H1 (cell line): Measurements from ENCODE around the gene PLCB2. TPM values are rescaled to one million over a fixed set of nuclear protein-coding genes. Genes with fewer than 3 reads are reported as not detected.

ENCODE experiments used
- CTCF ChIA-PET: fragments of 300-600 bp; sonication (Branson Sonifier 250); formaldehyde crosslinking; loops from one replicate; lab custom pipeline; 2021; ENCODE audit not compliant: partially characterized antibody; lab: Charles Lee
- POLR2A ChIA-PET: fragments of 300-600 bp; sonication (Branson Sonifier 250); formaldehyde crosslinking; loops from one replicate; lab custom pipeline; 2021; ENCODE audit warnings: inconsistent platforms; ENCODE audit not compliant: partially characterized antibody; lab: Charles Lee
- DNase-seq, 2 experiments: peaks; one replicate each; pipeline versions ENCODE4 v3.0.0 to v3.0.0-alpha.2; 2010 to 2022; ENCODE audit warnings: low spot score in 2 of 2, low read depth in 1 of 2, mixed read lengths in 1 of 2
- FAIRE-seq: peaks from 2 replicates; lab custom pipeline; 2011; peaks lifted over from hg19 to GRCh38; lab: Jason Lieb, UNC
- H2AFZ ChIP-seq: 2 replicates; pipeline ENCODE4 v1.8.1; 2012; ENCODE audit warnings: low read length, inconsistent platforms
- H2AK5ac ChIP-seq: 2 replicates; pipeline ENCODE4 v1.6.1; 2013; ENCODE audit warnings: low read depth, low read length
- H2BK120ac ChIP-seq: replicated peaks from 2 replicates; pipeline ENCODE3; 2013; ENCODE audit warnings: low read depth, low read length, inconsistent platforms
- H2BK12ac ChIP-seq: 2 replicates; pipeline ENCODE4 v1.6.1; 2013; ENCODE audit warnings: low read depth, low read length
- H2BK15ac ChIP-seq: 2 replicates; pipeline ENCODE4 v1.6.1; 2013; ENCODE audit warnings: low read length
- H2BK20ac ChIP-seq: 2 replicates; pipeline ENCODE4 v1.6.1; 2013; ENCODE audit warnings: low read length
- H2BK5ac ChIP-seq: 2 replicates; pipeline ENCODE4 v1.6.1; 2013; ENCODE audit warnings: low read depth, low read length
- H3K14ac ChIP-seq: 2 replicates; pipeline ENCODE4 v1.6.1; 2013; ENCODE audit warnings: inconsistent platforms; ENCODE audit not compliant: insufficient read length
- H3K18ac ChIP-seq: 2 replicates; pipeline ENCODE4 v1.6.1; 2013; ENCODE audit warnings: low read length; ENCODE audit errors: extremely low read depth
- H3K23ac ChIP-seq: 2 replicates; pipeline ENCODE4 v1.6.1; 2013; ENCODE audit warnings: inconsistent platforms; ENCODE audit not compliant: insufficient read length
- H3K23me2 ChIP-seq: 2 replicates; pipeline ENCODE4 v1.6.1; 2013; ENCODE audit warnings: low read depth, low read length
- H3K27ac ChIP-seq: 2 replicates; pipeline ENCODE4 v1.6.1; 2011; ENCODE audit warnings: low read depth, low read length, inconsistent platforms
- H3K27me3 ChIP-seq, 4 experiments: replicated peaks in 1 of 4; 1 replicate in 1 of 4; 2 replicates in 3 of 4; pipeline versions ENCODE4 v1.6.1 to v1.8.1; 2011 to 2013; ENCODE audit warnings: low read length in 3 of 4, mild to moderate bottlenecking in 3 of 4, inconsistent platforms in 2 of 4, mixed read lengths in 2 of 4, moderate library complexity in 1 of 4; ENCODE audit not compliant: control insufficient read depth in 3 of 4, insufficient read depth in 3 of 4; ENCODE audit errors: extremely low read depth in 1 of 4
- H3K36me3 ChIP-seq, 4 experiments: 2 replicates each; pipeline versions ENCODE4 v1.6.1 to v1.8.1; 2011 to 2013; ENCODE audit warnings: mild to moderate bottlenecking in 4 of 4, low read length in 3 of 4, moderate library complexity in 2 of 4, control low read depth in 1 of 4, inconsistent platforms in 1 of 4; ENCODE audit not compliant: insufficient read depth in 4 of 4, control insufficient read depth in 2 of 4
- H3K4ac ChIP-seq: replicated peaks from 2 replicates; pipeline ENCODE3; 2013; ENCODE audit warnings: low read length, low read depth, mixed read lengths, inconsistent platforms; ENCODE audit not compliant: insufficient read length
- H3K4me1 ChIP-seq, 4 experiments: replicated peaks in 1 of 4; 1 replicate in 1 of 4; 2 replicates in 3 of 4; pipeline versions ENCODE4 v1.6.1 to v1.8.1; 2011 to 2013; ENCODE audit warnings: low read length in 3 of 4, inconsistent platforms in 2 of 4, mixed read lengths in 1 of 4; ENCODE audit not compliant: insufficient read depth in 4 of 4, control insufficient read depth in 3 of 4
- H3K4me2 ChIP-seq, 2 experiments: 2 replicates each; pipeline versions ENCODE4 v1.6.1 to v1.8.1; 2011 to 2013; ENCODE audit warnings: low read depth in 2 of 2, low read length in 2 of 2, control low read depth in 1 of 2, inconsistent platforms in 1 of 2, mild to moderate bottlenecking in 1 of 2; ENCODE audit not compliant: insufficient read depth in 1 of 2
- H3K4me3 ChIP-seq, 4 experiments: fragments of 200-600, 300-600 bp in 1 of 4; sonication (generic), shearing (Covaris generic), sonication (Bioruptor Twin) in 1 of 4; 2 replicates each; pipeline versions ENCODE4 v1.5.1 to v1.8.1; 2011 to 2016; ENCODE audit warnings: low read length in 4 of 4, low read depth in 3 of 4, control low read depth in 2 of 4, inconsistent platforms in 2 of 4, mild to moderate bottlenecking in 2 of 4, mixed read lengths in 1 of 4, moderate library complexity in 1 of 4; ENCODE audit not compliant: insufficient read depth in 2 of 4; ENCODE audit errors: extremely low read depth in 1 of 4
- H3K56ac ChIP-seq: replicated peaks from 2 replicates; pipeline ENCODE3; 2013; ENCODE audit warnings: low read depth, mild to moderate bottlenecking, mixed read lengths, low read length, inconsistent platforms; ENCODE audit not compliant: insufficient read length
- H3K79me1 ChIP-seq: 2 replicates; pipeline ENCODE4 v1.6.1; 2013; ENCODE audit warnings: low read depth, low read length, control low read depth
- H3K79me2 ChIP-seq, 2 experiments: 2 replicates each; pipeline versions ENCODE4 v1.6.1 to v1.8.1; 2012 to 2013; ENCODE audit warnings: low read length in 2 of 2, mild to moderate bottlenecking in 2 of 2, inconsistent platforms in 1 of 2; ENCODE audit not compliant: insufficient read depth in 2 of 2, control insufficient read depth in 1 of 2
- H3K9ac ChIP-seq, 4 experiments: replicated peaks in 1 of 4; 1 replicate in 1 of 4; 2 replicates in 3 of 4; pipeline versions ENCODE4 v1.6.1 to v1.8.1; 2011 to 2013; ENCODE audit warnings: low read depth in 3 of 4, low read length in 3 of 4, control low read depth in 2 of 4, mild to moderate bottlenecking in 2 of 4, moderate library complexity in 2 of 4, inconsistent platforms in 1 of 4; ENCODE audit errors: extremely low read depth in 1 of 4
- H3K9me3 ChIP-seq, 2 experiments: 2 replicates each; pipeline versions ENCODE4 v1.6.1 to v1.8.1; 2012 to 2013; ENCODE audit warnings: mild to moderate bottlenecking in 2 of 2, moderate library complexity in 2 of 2, control low read depth in 1 of 2, inconsistent platforms in 1 of 2, low read depth in 1 of 2, low read length in 1 of 2, mixed read lengths in 1 of 2; ENCODE audit not compliant: insufficient read depth in 2 of 2
- H4K20me1 ChIP-seq, 2 experiments: replicated peaks in 1 of 2; 2 replicates each; pipeline versions ENCODE3 to v1.8.1; 2011 to 2013; ENCODE audit warnings: inconsistent platforms in 2 of 2, low read length in 2 of 2, mild to moderate bottlenecking in 1 of 2; ENCODE audit not compliant: insufficient read depth in 2 of 2, control insufficient read depth in 1 of 2
- H4K5ac ChIP-seq: 2 replicates; pipeline ENCODE4 v1.6.1; 2013; ENCODE audit warnings: low read length, low read depth, mixed read lengths, inconsistent platforms; ENCODE audit not compliant: insufficient read length
- H4K8ac ChIP-seq: 2 replicates; pipeline ENCODE4 v1.8.0; 2013; ENCODE audit warnings: mild to moderate bottlenecking, moderate library complexity, low read length, inconsistent platforms; ENCODE audit not compliant: insufficient read depth; ENCODE audit errors: extremely low read depth
- H4K91ac ChIP-seq: replicated peaks from 2 replicates; pipeline ENCODE3; 2013; ENCODE audit warnings: low read length, mixed read lengths, inconsistent platforms; ENCODE audit not compliant: insufficient read length
- CBX5 ChIP-seq: fragments of 300-800, 300-1000 bp; sonication (generic); IDR thresholded peaks from 2 replicates; pipeline ENCODE4 v1.7.1; 2016; ENCODE audit warnings: antibody characterized with exemption, low read length, low read depth
- MAX ChIP-seq: IDR thresholded peaks from 2 replicates; pipeline ENCODE4 v1.6.1; 2012; ENCODE audit warnings: inconsistent platforms
- SRF ChIP-seq: IDR thresholded peaks from 2 replicates; pipeline ENCODE4 v1.6.1; 2011; ENCODE audit warnings: mild to moderate bottlenecking, low read depth, low read length, moderate library complexity
- WGBS, 2 experiments: shearing (Covaris generic) in 1 of 2; methylation state at CpG; one replicate each; pipeline versions ENCODE4 v1.1.6 to v1.1.7; 2013 to 2015; ENCODE audit warnings: low lambda C conversion rate in 2 of 2, mixed read lengths in 2 of 2, inconsistent platforms in 1 of 2, low coverage in 1 of 2, missing lambda C conversion rate in 1 of 2; ENCODE audit not compliant: insufficient replicate concordance in 2 of 2, insufficient coverage in 1 of 2, insufficient read length in 1 of 2; ENCODE audit errors: extremely low coverage in 1 of 2, missing lambda C conversion rate in 1 of 2; 5-methylcytosine and 5-hydroxymethylcytosine counted together
- polyA plus RNA-seq, 7 experiments: library from polyadenylated mRNA; depleted of rRNA in 3 of 7; stranded (reverse) in 5 of 7; unstranded in 2 of 7; fragments of >200 nt in 5 of 7; fragments of 200-250 nt in 2 of 7; gene quantifications; 1 replicate in 5 of 7; 2 replicates in 1 of 7; 4 replicates in 1 of 7; pipeline versions ENCODE4 v1.2.1 to v1.2.3, GENCODE V29; 2011 to 2013; ENCODE audit warnings: missing spikeins in 2 of 7, mixed read lengths in 2 of 7
- total RNA-seq: library from RNA; stranded (reverse); fragmentation: NEBNext Ultra II Directional; extraction: Animal tissue kit (Norgen Biotek cat#: 25700); gene quantifications from 2 replicates; pipeline ENCODE4 v1.2.1, GENCODE V29; 2021

Gene PLCB2
- total and polyA plus RNA-seq, 2 of the 8 experiments (the other 6 are each of a cell fraction or from before 2014, with no cell fraction given) = 7.2 to 8.4 TPM

DNA sequence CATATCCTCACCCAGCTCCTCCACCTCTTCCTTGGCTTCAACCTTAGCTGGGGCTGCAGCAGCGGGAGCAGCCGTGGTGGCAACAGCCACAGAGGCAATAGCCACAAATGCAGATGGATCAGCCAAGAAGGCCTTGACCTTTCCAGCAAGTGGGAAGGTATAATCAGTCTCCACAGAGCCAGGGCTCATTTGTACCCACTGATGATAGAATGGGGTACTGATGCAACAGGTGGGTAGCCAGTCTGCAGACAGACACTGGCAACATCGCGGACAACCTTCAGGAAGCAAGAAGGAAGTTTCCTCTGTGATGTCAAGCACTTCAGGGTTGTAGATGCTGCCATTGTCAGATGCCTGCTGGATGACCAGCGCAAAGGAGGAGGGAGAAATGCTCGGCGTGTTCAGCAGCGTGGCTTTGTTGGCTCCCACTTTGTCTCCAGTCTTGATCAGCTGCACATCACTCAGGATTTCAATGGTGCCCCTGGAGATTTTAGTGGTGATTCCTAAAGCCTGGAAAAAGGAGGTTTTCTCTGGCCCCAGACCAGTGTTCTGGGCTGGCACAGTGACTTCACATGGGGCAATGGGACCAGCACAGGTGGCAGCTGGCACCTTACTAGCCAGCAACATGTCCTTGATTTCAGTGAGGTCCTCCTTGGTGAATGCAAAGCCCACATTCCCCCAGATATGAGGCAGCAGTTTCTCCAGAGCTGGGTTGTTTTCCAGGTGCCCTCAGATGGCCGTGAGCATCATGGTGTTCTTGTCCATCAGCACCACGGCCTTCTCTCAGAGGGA is 4.8 kb upstream of the PLCB2 start:
- Histone ChIP-seq H3K9me3 (no peaks in the 10 kb centered on the region), H2AFZ (no peak overlapping the region), H2BK120ac (no peak overlapping the region), H3K36me3 (no peaks in the 10 kb centered on the region), H3K18ac (no peak overlapping the region), H4K5ac (no peak overlapping the region), H3K27ac (no peak overlapping the region), H3K27me3 (peaks cover 0 to 6% (median 0%) of the 10 kb centered on the region in 4 experiments; a peak in 3 of 7 replicates), H4K20me1 (peaks cover 1 to 4% of the 10 kb centered on the region in 2 experiments), H4K8ac (no peak overlapping the region), H3K9ac (no peak overlapping the region), H2BK12ac (no peak overlapping the region), H3K4me1 (peaks cover 0 to 15% (median 13%) of the 10 kb centered on the region in 4 experiments; a peak in 5 of 7 replicates), H4K91ac (no peak overlapping the region), H2BK5ac (no peak overlapping the region), H3K23me2 (no peaks in the 10 kb centered on the region; the same call in 1 of the 2 replicates), H3K14ac (no peak overlapping the region), H3K23ac (no peak overlapping the region), H3K79me2 (no peaks in the 10 kb centered on the region), H3K4me2 (no peak overlapping the region), H2BK15ac (no peak overlapping the region), H3K4ac (no peak overlapping the region), H3K4me3 (no peak overlapping the region), H2BK20ac (no peak overlapping the region), H3K56ac (no peak overlapping the region), H2AK5ac (no peak overlapping the region), H3K79me1 (no peaks in the 10 kb centered on the region)
- DNase-seq (no peak), FAIRE-seq (no peak)
- ChIA-PET POLR2A (interaction anchor here (0.6 to 6.0 kb wide), 5 partner anchors 9 to 33 kb away, joined by 3 to 29 read pairs (median 3); no protein-coding TSS in a partner anchor), CTCF (interaction anchor here (0.6 to 23.9 kb wide), 12 partner anchors 5 to 266 kb away, joined by 3 to 584 read pairs (median 32); partner anchors contain the start of genes ANKRD63, CCDC9B, INAFM2 and PLCB2)
- TF ChIP-seq CBX5 (no peak), SRF (no peak), MAX (no peak)
- WGBS, 2 experiments = 92% methylated on average over 10 of the region's 10 CpGs; no CpG with 5 or more reads in 1 of the 2 experiments
